K562 (cell line): ENCODE results near the gene CEP128. TPM values are rescaled to one million over a fixed set of nuclear protein-coding genes. Genes with fewer than 3 reads are reported as not detected.

Source experiments
- ATAC-seq: fragments of 200-7000 bp; cut with Tn5 transposase; 3 replicates; pipeline ENCODE4 v1.9.1; 2020; ENCODE audit warnings: moderate library complexity
- BruUV-seq: library from RNA; stranded (reverse); fragments of 400-500 nt; replicated peaks from 2 replicates; lab custom pipeline; 2021; lab: Mats Ljungman, UMichigan
- CTCF ChIA-PET: fragments of 300-600 bp; formaldehyde crosslinking; extraction: SDS; loops from one replicate; lab custom pipeline; 2021; ENCODE audit warnings: low intra/inter-chr PET ratio; lab: Yijun Ruan, JAX
- POLR2A ChIA-PET: fragments of 300-600, 350-650 bp; sonication (Branson Sonifier 250); formaldehyde crosslinking; extraction: SDS; loops from one replicate; lab custom pipeline; 2021; ENCODE audit warnings: antibody characterized with exemption, inconsistent platforms; lab: Yijun Ruan, JAX
- DNase-seq, 4 experiments: peaks; one replicate each; pipeline versions ENCODE4 v3.0.0 to v3.0.0-alpha.2; 2011 to 2018; ENCODE audit warnings: low spot score in 3 of 4, mixed read lengths in 3 of 4; ENCODE audit errors: extremely low read depth in 1 of 4
- FAIRE-seq: peaks from 2 replicates; lab custom pipeline; 2011; peaks lifted over from hg19 to GRCh38; lab: Jason Lieb, UNC
- H2AFZ ChIP-seq: 2 replicates; pipeline ENCODE4 v1.6.0; 2011; ENCODE audit warnings: low read depth, low read length, control low read depth, inconsistent platforms
- H3K27ac ChIP-seq: fragments of 200-600 bp; 3 replicates; pipeline ENCODE4 v1.8.0; 2011; ENCODE audit warnings: low read depth, mild to moderate bottlenecking, control low read depth, inconsistent platforms, low read length, moderate library complexity, mixed read lengths; ENCODE audit errors: extremely low read depth
- H3K27me3 ChIP-seq, 2 experiments: fragments of 300-600 bp in 1 of 2; 2 replicates in 1 of 2; 3 replicates in 1 of 2; pipeline versions ENCODE4 v1.6.0 to v1.8.0; 2011; ENCODE audit warnings: inconsistent platforms in 2 of 2, low read length in 2 of 2, mild to moderate bottlenecking in 1 of 2, mixed read lengths in 1 of 2, moderate library complexity in 1 of 2; ENCODE audit not compliant: control insufficient read depth in 2 of 2, insufficient read depth in 2 of 2
- H3K36me3 ChIP-seq: fragments of 300-600 bp; 3 replicates; pipeline ENCODE4 v1.8.0; 2011; ENCODE audit warnings: mild to moderate bottlenecking, low read length, inconsistent platforms; ENCODE audit not compliant: control insufficient read depth, insufficient read depth
- H3K4me1 ChIP-seq, 2 experiments: fragments of 200-600 bp in 1 of 2; replicated peaks in 1 of 2; 2 replicates in 1 of 2; 3 replicates in 1 of 2; pipeline versions ENCODE4 v1.5.1 to v1.8.0; 2011; ENCODE audit warnings: inconsistent platforms in 2 of 2, low read length in 2 of 2, mild to moderate bottlenecking in 1 of 2, mixed read lengths in 1 of 2, moderate library complexity in 1 of 2; ENCODE audit not compliant: control insufficient read depth in 2 of 2, insufficient read depth in 2 of 2
- H3K4me2 ChIP-seq: 2 replicates; pipeline ENCODE4 v1.6.1; 2011; ENCODE audit warnings: low read length, control low read depth, inconsistent platforms, mixed read lengths; ENCODE audit not compliant: insufficient read depth
- H3K4me3 ChIP-seq: fragments of 200-600 bp; sonication (generic), shearing (Covaris generic); 2 replicates; pipeline ENCODE4 v1.5.1; 2016; ENCODE audit warnings: control low read depth, inconsistent platforms
- H3K79me2 ChIP-seq: fragments of 200-600 bp; 3 replicates; pipeline ENCODE4 v1.8.0; 2011; ENCODE audit warnings: low read length, inconsistent platforms; ENCODE audit not compliant: control insufficient read depth, insufficient read depth
- H3K9ac ChIP-seq, 2 experiments: 2 replicates each; pipeline versions ENCODE4 v1.6.0 to v1.6.1; 2011; ENCODE audit warnings: low read depth in 2 of 2, low read length in 2 of 2, control low read depth in 1 of 2, inconsistent platforms in 1 of 2, mild to moderate bottlenecking in 1 of 2, mixed read lengths in 1 of 2; ENCODE audit not compliant: insufficient read depth in 1 of 2
- H3K9me1 ChIP-seq: one replicate; pipeline ENCODE4 v1.6.0; 2011; ENCODE audit warnings: inconsistent platforms, mild to moderate bottlenecking, low read length, moderate library complexity; ENCODE audit not compliant: control insufficient read depth, insufficient read depth
- H3K9me3 ChIP-seq: replicated peaks from 2 replicates; pipeline ENCODE4 v1.5.1; 2011; ENCODE audit warnings: low read depth, low read length, inconsistent platforms; ENCODE audit not compliant: control insufficient read depth, insufficient read depth
- H4K20me1 ChIP-seq: replicated peaks from 2 replicates; pipeline ENCODE4 v1.6.1; 2011; ENCODE audit warnings: low read length, inconsistent platforms, mixed read lengths; ENCODE audit not compliant: control insufficient read depth, insufficient read depth
- ARID3B ChIP-seq: fragments of 250-450 bp; sonication (Bioruptor Pico); IDR thresholded peaks from 2 replicates; pipeline ENCODE4 v1.4.0; 2020; ENCODE audit warnings: borderline replicate concordance
- FOXA1 ChIP-seq: fragments of 450-650 bp; IDR thresholded peaks from 2 replicates; pipeline ENCODE4 v1.6.1; 2016; ENCODE audit warnings: mild to moderate bottlenecking, borderline replicate concordance
- HMBOX1 ChIP-seq: sonication (generic); IDR thresholded peaks from 2 replicates; pipeline ENCODE4 v1.6.1; 2016
- ID3 ChIP-seq, 2 experiments: fragments of 250-450 bp in 1 of 2; fragments of 450-650 bp in 1 of 2; sonication (Bioruptor Pico) in 1 of 2; IDR thresholded peaks; 2 replicates each; pipeline versions ENCODE4 v1.6.1 to v1.8.0; 2016 to 2021; ENCODE audit warnings: mild to moderate bottlenecking in 2 of 2, moderate library complexity in 2 of 2, missing compliant biosample characterization in 1 of 2, missing genetic modification characterization in 1 of 2
- MNT ChIP-seq, 2 experiments: fragments of 450-650 bp; conservative IDR thresholded peaks; 2 replicates each; pipeline ENCODE4 v1.6.1; 2017; ENCODE audit warnings: mild to moderate bottlenecking in 2 of 2, moderate library complexity in 2 of 2
- NFE2 ChIP-seq: IDR thresholded peaks from 2 replicates; pipeline ENCODE4 v1.6.1; 2014; ENCODE audit warnings: antibody characterized with exemption, low read depth
- NR2F6 ChIP-seq: fragments of 450-650 bp; formaldehyde crosslinking; IDR thresholded peaks from 2 replicates; pipeline ENCODE4 v1.4.0; 2020; ENCODE audit warnings: mild to moderate bottlenecking
- in situ Hi-C: fragments of 300-500 bp; cut with MboI; formaldehyde crosslinking; loops from 4 replicates; pipeline ENCODE4 v1.15.0; 2018; ENCODE audit warnings: inconsistent platforms, mixed read lengths
- intact Hi-C: fragments of 100-400 bp; cut with micrococcal nuclease; formaldehyde crosslinking; loops from 2 replicates; pipeline ENCODE4 v1.14.2; 2022
- polyA plus RNA-seq, 8 experiments: library from polyadenylated mRNA; depleted of rRNA in 4 of 8; stranded (reverse) in 5 of 8; unstranded in 3 of 8; fragments of >200 nt; fragmentation: Nextera tagmentation in 2 of 8; fragmentation: Illumina TruSeq in 1 of 8; extraction: Ambion mirVana in 2 of 8; extraction: Trizol in 1 of 8; gene quantifications; 2 replicates each; pipeline versions ENCODE4 v1.2.1 to v1.2.3, GENCODE V29; 2011 to 2014; ENCODE audit warnings: inconsistent platforms in 1 of 8, missing spikeins in 1 of 8
- total RNA-seq, 7 experiments: library from RNA; depleted of rRNA in 6 of 7; stranded (reverse); fragments of >200 nt in 6 of 7; fragmentation: Illumina TruSeq in 2 of 7; extraction: Trizol in 2 of 7; gene quantifications; 2 replicates each; pipeline versions ENCODE4 v1.2.1 to v1.2.3, GENCODE V29; 2011 to 2021; ENCODE audit warnings: low replicate concordance in 1 of 7

CEP128 gene
- total and polyA plus RNA-seq, 9 of the 15 experiments (the other 6 are each of a cell fraction or from before 2014, with no cell fraction given) = 2.3 to 9.2 (median 4.6) TPM

GRCh38 chr14:80923368-80923767, 18.2 kb downstream of the CEP128 start:
- no peaks in the 10 kb centered on the region; a peak in 1 of 5 replicates for H3K4me1 ChIP-seq
- no peaks in the 10 kb centered on the region for H3K36me3 ChIP-seq
- H3K4me2 ChIP-seq = no peak overlapping the region
- H3K9ac ChIP-seq = no peak overlapping the region
- H3K4me3 ChIP-seq = no peak overlapping the region
- H3K79me2 ChIP-seq = no peaks in the 10 kb centered on the region
- no peaks in the 10 kb centered on the region for H3K27me3 ChIP-seq
- ATAC-seq (no peak), FAIRE-seq (no peak), DNase-seq (no peak)
- intact Hi-C loops (no loop called here), in situ Hi-C loops (no loop called here)
- H3K27ac ChIP-seq = no peak overlapping the region
- no peaks in the 10 kb centered on the region for H3K9me1 ChIP-seq
- no TSS peak for BruUV-seq
- CTCF ChIA-PET = no interaction called here
- H3K9me3 ChIP-seq = no peaks in the 10 kb centered on the region
- no peaks in the 10 kb centered on the region for H4K20me1 ChIP-seq
- POLR2A ChIA-PET = interaction anchor here (1.4 kb wide), 1 partner anchor 12 kb away, joined by 3 read pairs; no protein-coding TSS in a partner anchor
- H2AFZ ChIP-seq = no peak overlapping the region
- TF ChIP-seq ARID3B (CRISPR knock-in tag) (no peak), NFE2 (no peak), HMBOX1 (no peak), FOXA1 (no peak), ID3 (CRISPR knock-in tag; IDR thresholded peaks at IDR 0.05) (no peak), ID3 (tag; IDR thresholded peaks at IDR 0.05) (no peak), MNT (conservative IDR thresholded peaks at IDR 0.05) (no peak), NR2F6 (CRISPR knock-in tag) (no peak)
